K562 (cell line): ENCODE results near the gene DCAF7. TPM values are rescaled to one million over a fixed set of nuclear protein-coding genes. Genes with fewer than 3 reads are reported as not detected.
A peak's percentile ranks its signal among the peaks of the same experiment; 100 is the strongest.

Source experiments
- CEBPB ChIP-seq: fragments of 450-650 bp; IDR thresholded peaks from 2 replicates; pipeline ENCODE4 v1.6.1; 2016; ENCODE audit warnings: missing genetic modification characterization, missing compliant biosample characterization
- IRF1 ChIP-seq: sonication (generic); formaldehyde crosslinking; IDR thresholded peaks from 2 replicates; pipeline ENCODE4 v1.8.0; 2022; ENCODE audit warnings: missing genetic modification reagents, mild to moderate bottlenecking, borderline replicate concordance
- KDM1A ChIP-seq, 2 experiments: fragments of 450-650 bp; IDR thresholded peaks; 2 replicates each; pipeline ENCODE4 v1.6.1; 2016; ENCODE audit warnings: mild to moderate bottlenecking in 2 of 2
- NBN ChIP-seq: fragments of 450-650 bp; IDR thresholded peaks from 2 replicates; pipeline ENCODE4 v1.6.1; 2016; ENCODE audit warnings: low read depth, mild to moderate bottlenecking
- RBM39 ChIP-seq: fragments of 200-400 bp; formaldehyde crosslinking; optimal IDR thresholded peaks from 2 replicates; pipeline ENCODE3; 2018; ENCODE audit warnings: low read depth, low read length
- REST ChIP-seq, 2 experiments: fragments of 450-650 bp; formaldehyde crosslinking in 1 of 2; IDR thresholded peaks; 2 replicates each; pipeline versions ENCODE4 v1.4.0 to v1.6.1; 2014 to 2020; ENCODE audit warnings: mild to moderate bottlenecking in 2 of 2, borderline replicate concordance in 1 of 2, low read depth in 1 of 2
- SMAD4 ChIP-seq: fragments of 250-450 bp; sonication (Bioruptor Pico); conservative IDR thresholded peaks from 2 replicates; pipeline ENCODE4 v1.8.0; 2021; ENCODE audit warnings: inconsistent platforms, mild to moderate bottlenecking, moderate library complexity
- ZBTB43 ChIP-seq: sonication (generic); formaldehyde crosslinking; IDR thresholded peaks from 2 replicates; pipeline ENCODE4 v1.8.0; 2023; ENCODE audit warnings: mild to moderate bottlenecking, missing genetic modification reagents
- ZEB2 ChIP-seq: fragments of 450-650 bp; IDR thresholded peaks from 2 replicates; pipeline ENCODE4 v1.6.1; 2016
- ZFP1 ChIP-seq: fragments of 450-650 bp; formaldehyde crosslinking; IDR thresholded peaks from 2 replicates; pipeline ENCODE4 v1.4.0; 2020; ENCODE audit warnings: mild to moderate bottlenecking, mixed read lengths
- ZNF282 ChIP-seq: sonication (generic); formaldehyde crosslinking; IDR thresholded peaks from 2 replicates; pipeline ENCODE4 v1.8.1; 2023; ENCODE audit warnings: missing genetic modification reagents
- ZNF449 ChIP-seq: fragments of 250-450 bp; sonication (Bioruptor Pico); IDR thresholded peaks from 2 replicates; pipeline ENCODE4 v1.8.0; 2022; ENCODE audit warnings: moderate library complexity, mild to moderate bottlenecking, inconsistent platforms
- polyA plus RNA-seq, 8 experiments: library from polyadenylated mRNA; depleted of rRNA in 4 of 8; stranded (reverse) in 5 of 8; unstranded in 3 of 8; fragments of >200 nt; fragmentation: Nextera tagmentation in 2 of 8; fragmentation: Illumina TruSeq in 1 of 8; extraction: Ambion mirVana in 2 of 8; extraction: Trizol in 1 of 8; gene quantifications; 2 replicates each; pipeline versions ENCODE4 v1.2.1 to v1.2.3, GENCODE V29; 2011 to 2014; ENCODE audit warnings: inconsistent platforms in 1 of 8, missing spikeins in 1 of 8
- total RNA-seq, 7 experiments: library from RNA; depleted of rRNA in 6 of 7; stranded (reverse); fragments of >200 nt in 6 of 7; fragmentation: Illumina TruSeq in 2 of 7; extraction: Trizol in 2 of 7; gene quantifications; 2 replicates each; pipeline versions ENCODE4 v1.2.1 to v1.2.3, GENCODE V29; 2011 to 2021; ENCODE audit warnings: low replicate concordance in 1 of 7

DCAF7 gene
- total and polyA plus RNA-seq, 9 of the 15 experiments (the other 6 are each of a cell fraction or from before 2014, with no cell fraction given) = 30.8 to 123 (median 40.2) TPM

GRCh38 chr17:63600569-63601438 lies 50.5 kb downstream of the DCAF7 start, which contains the start of gene TACO1 (continued):
- TF ChIP-seq REST (IDR thresholded peaks at IDR 0.05; ENCODE audit: borderline replicate concordance) = no peak; the same call in 1 of the 2 replicates
- TF ChIP-seq REST (CRISPR knock-in tag; IDR thresholded peaks at IDR 0.05; ENCODE audit: low read depth) = peak; percentile 86
- no peak for TF ChIP-seq ZBTB43 (CRISPR knock-in tag)
- peak; percentile 48; the same call in 1 of the 2 replicates for TF ChIP-seq NBN
- TF ChIP-seq KDM1A (IDR thresholded peaks at IDR 0.05) = no peak
- no peak for TF ChIP-seq RBM39
- TF ChIP-seq ZFP1 (CRISPR knock-in tag) = no peak
- peak; percentile 98 for TF ChIP-seq ZEB2
- no peak for TF ChIP-seq ZNF282 (CRISPR knock-in tag)
- TF ChIP-seq CEBPB (tag) = no peak
- TF ChIP-seq SMAD4 (CRISPR knock-in tag) = peak; percentile 77
- no peak for TF ChIP-seq IRF1
- TF ChIP-seq ZNF449 (CRISPR knock-in tag) = 0 out of 2 replicates have a peak, but pooled peaks have one; percentile 29
